WERI-Rb-1 (cell line): ENCODE data around the gene SLC40A1.

Experiments used
- DNase-seq: peaks from one replicate; pipeline ENCODE4 v3.0.0-alpha.2; 2020
- H3K27ac ChIP-seq: fragments of 250-450 bp; sonication (Bioruptor Pico); 2 replicates; pipeline ENCODE4 v1.5.1; 2020; ENCODE audit warnings: mild to moderate bottlenecking, moderate library complexity
- H3K27me3 ChIP-seq: fragments of 250-450 bp; sonication (Bioruptor Pico); 2 replicates; pipeline ENCODE4 v1.5.1; 2021; ENCODE audit warnings: mild to moderate bottlenecking, low read depth, moderate library complexity; ENCODE audit not compliant: insufficient read depth, severe bottlenecking
- H3K36me3 ChIP-seq: fragments of 250-450 bp; sonication (Bioruptor Pico); 2 replicates; pipeline ENCODE4 v1.5.1; 2020; ENCODE audit warnings: mild to moderate bottlenecking, moderate library complexity
- H3K4me3 ChIP-seq: 2 replicates; pipeline ENCODE4 v1.5.1; 2011; ENCODE audit warnings: low read depth, mild to moderate bottlenecking, control low read depth, low read length
- H3K9me3 ChIP-seq: fragments of 250-450 bp; sonication (Bioruptor Pico); 2 replicates; pipeline ENCODE4 v1.5.1; 2021; ENCODE audit warnings: mild to moderate bottlenecking, moderate library complexity; ENCODE audit not compliant: severe bottlenecking
- CTCF ChIP-seq: IDR thresholded peaks from 2 replicates; pipeline ENCODE4 v1.5.1; 2011; ENCODE audit warnings: low read depth, mild to moderate bottlenecking, control low read depth, inconsistent platforms, low read length

SLC40A1 gene

GRCh38 chr2:189574793-189575475 is 5.7 kb downstream of the SLC40A1 start:
- Histone ChIP-seq H3K36me3 (peaks cover 3% of the 10 kb centered on the region; the same call in 1 of the 2 replicates), H3K27me3 (no peaks in the 10 kb centered on the region), H3K9me3 (no peaks in the 10 kb centered on the region), H3K27ac (no peak overlapping the region), H3K4me3 (no peak overlapping the region)
- TF ChIP-seq CTCF: no peak
- no peak for DNase-seq

GRCh38 chr2:189570570-189571031 is 10.0 kb downstream of the SLC40A1 start:
- H3K27me3 ChIP-seq: no peaks in the 10 kb centered on the region
- no peak for DNase-seq
- no peak for TF ChIP-seq CTCF
- H3K4me3 ChIP-seq: no peak overlapping the region
- no peak overlapping the region for H3K27ac ChIP-seq
- peaks cover 3% of the 10 kb centered on the region; the same call in 1 of the 2 replicates for H3K36me3 ChIP-seq
- no peaks in the 10 kb centered on the region for H3K9me3 ChIP-seq

- no peak for TF ChIP-seq CTCF
Observed at GRCh38 chr2:189569295-189569910, 11.2 kb downstream of the SLC40A1 start.

GRCh38 chr2:189566046-189566445 is 14.5 kb downstream of the SLC40A1 start:
- no peaks in the 10 kb centered on the region for H3K27me3 ChIP-seq
- no peaks in the 10 kb centered on the region for H3K9me3 ChIP-seq
- no peak for DNase-seq
- no peak for TF ChIP-seq CTCF
- H3K36me3 ChIP-seq: peaks cover 7% of the 10 kb centered on the region; the same call in 1 of the 2 replicates
- no peak overlapping the region for H3K4me3 ChIP-seq
- H3K27ac ChIP-seq: no peak overlapping the region

More at GRCh38 chr2:189569295-189569910, 11.2 kb downstream of the SLC40A1 start:
- peaks cover 2% of the 10 kb centered on the region; the same call in 1 of the 2 replicates for H3K36me3 ChIP-seq
- no peak overlapping the region for H3K27ac ChIP-seq
- H3K4me3 ChIP-seq: no peak overlapping the region
- H3K9me3 ChIP-seq: no peaks in the 10 kb centered on the region
- H3K27me3 ChIP-seq: no peaks in the 10 kb centered on the region
- DNase-seq: no peak

- Histone ChIP-seq H3K27ac (no peak overlapping the region), H3K9me3 (no peaks in the 10 kb centered on the region)
Observed at GRCh38 chr2:189561371-189562038, 19.1 kb downstream of the SLC40A1 start.

More at GRCh38 chr2:189561371-189562038, 19.1 kb downstream of the SLC40A1 start:
- DNase-seq: no peak
- TF ChIP-seq CTCF: no peak
- Histone ChIP-seq H3K4me3 (no peak overlapping the region), H3K36me3 (peaks cover 7% of the 10 kb centered on the region; the same call in 1 of the 2 replicates), H3K27me3 (no peaks in the 10 kb centered on the region)
